Keratinocyte (primary cell): ENCODE results near the gene SCO1. TPM values are rescaled to one million over a fixed set of nuclear protein-coding genes. Genes with fewer than 3 reads are reported as not detected.

Experiments
- DNase-seq: peaks from one replicate; pipeline ENCODE4 v3.0.0-alpha.2; 2011; ENCODE audit warnings: low read depth, missing footprints, low spot score
- FAIRE-seq: peaks from 2 replicates; lab custom pipeline; 2011; peaks lifted over from hg19 to GRCh38; lab: Jason Lieb, UNC
- H2AFZ ChIP-seq: 2 replicates; pipeline ENCODE4 v1.6.0; 2012; ENCODE audit warnings: low read length, control low read depth, inconsistent platforms; ENCODE audit not compliant: control insufficient read depth
- H3K27ac ChIP-seq: 2 replicates; pipeline ENCODE4 v1.5.1; 2011; ENCODE audit warnings: low read length; ENCODE audit not compliant: control insufficient read depth, insufficient read depth
- H3K27me3 ChIP-seq: 3 replicates; pipeline ENCODE4 v1.6.0; 2011; ENCODE audit warnings: low read length; ENCODE audit not compliant: control insufficient read depth, insufficient read depth; ENCODE audit errors: extremely low read depth
- H3K36me3 ChIP-seq, 2 experiments: 2 replicates in 1 of 2; 3 replicates in 1 of 2; pipeline ENCODE4 v1.5.1; 2011; ENCODE audit warnings: low read length in 2 of 2, mild to moderate bottlenecking in 1 of 2; ENCODE audit not compliant: control insufficient read depth in 2 of 2, insufficient read depth in 2 of 2; ENCODE audit errors: extremely low read depth in 1 of 2
- H3K4me1 ChIP-seq: 3 replicates; pipeline ENCODE4 v1.5.1; 2011; ENCODE audit warnings: low read length; ENCODE audit not compliant: control insufficient read depth, insufficient read depth; ENCODE audit errors: extremely low read depth
- H3K4me2 ChIP-seq: 3 replicates; pipeline ENCODE4 v1.6.0; 2011; ENCODE audit warnings: low read depth, low read length; ENCODE audit not compliant: control insufficient read depth, insufficient read depth; ENCODE audit errors: extremely low read depth
- H3K4me3 ChIP-seq, 3 experiments: fragments of 200-600 bp in 1 of 3; sonication (generic) in 1 of 3; 2 replicates in 2 of 3; 3 replicates in 1 of 3; pipeline ENCODE4 v1.5.1; 2011 to 2016; ENCODE audit warnings: low read length in 3 of 3, mild to moderate bottlenecking in 3 of 3, control low read depth in 2 of 3, inconsistent platforms in 1 of 3, low read depth in 1 of 3, mixed read lengths in 1 of 3, mixed run types in 1 of 3, moderate library complexity in 1 of 3; ENCODE audit not compliant: control insufficient read depth in 2 of 3, insufficient read depth in 2 of 3; ENCODE audit errors: extremely low read depth in 1 of 3
- H3K79me2 ChIP-seq: 2 replicates; pipeline ENCODE4 v1.6.0; 2012; ENCODE audit warnings: low read length; ENCODE audit not compliant: control insufficient read depth, insufficient read depth
- H3K9ac ChIP-seq: 3 replicates; pipeline ENCODE4 v1.6.0; 2011; ENCODE audit warnings: low read length; ENCODE audit not compliant: control insufficient read depth, insufficient read depth; ENCODE audit errors: extremely low read depth
- H3K9me1 ChIP-seq: 3 replicates; pipeline ENCODE4 v1.6.0; 2011; ENCODE audit warnings: low read length; ENCODE audit not compliant: control insufficient read depth, insufficient read depth; ENCODE audit errors: extremely low read depth
- H3K9me3 ChIP-seq: 2 replicates; pipeline ENCODE4 v1.5.1; 2012; ENCODE audit warnings: low read depth, low read length; ENCODE audit not compliant: control insufficient read depth
- H4K20me1 ChIP-seq: 3 replicates; pipeline ENCODE4 v1.6.0; 2011; ENCODE audit warnings: low read length; ENCODE audit not compliant: control insufficient read depth, insufficient read depth; ENCODE audit errors: extremely low read depth
- EZH2 ChIP-seq: IDR thresholded peaks from one replicate; pipeline ENCODE4 v1.6.1; 2012; ENCODE audit warnings: inconsistent platforms, mild to moderate bottlenecking, low read length, moderate library complexity
- dilution Hi-C: fragments of 300-500 bp; cut with MboI; formaldehyde crosslinking; loops from one replicate; pipeline ENCODE4 v1.7.0; 2020; ENCODE audit warnings: low sequenced_read_pairs; ENCODE audit not compliant: extremely low pct_ligation_motif_present
- polyA plus RNA-seq, 5 experiments: library from polyadenylated mRNA; depleted of rRNA in 3 of 5; stranded (reverse) in 3 of 5; stranded (forward) in 1 of 5; unstranded in 1 of 5; fragments of >200 nt; gene quantifications; 1 replicate in 1 of 5; 2 replicates in 3 of 5; 3 replicates in 1 of 5; pipeline versions ENCODE4 v1.2.1 to v1.2.3, GENCODE V29; 2011 to 2012; ENCODE audit warnings: missing spikeins in 2 of 5, low read depth in 1 of 5, low replicate concordance in 1 of 5
- TF ChIP-seq, protein P1 (sequence below), 3 experiments: IDR thresholded peaks in 1 of 3; conservative IDR thresholded peaks in 1 of 3; optimal IDR thresholded peaks in 1 of 3; 2 replicates in 2 of 3; 3 replicates in 1 of 3; pipeline versions ENCODE3 to v1.5.1; 2011; ENCODE audit warnings: low read length in 3 of 3, mild to moderate bottlenecking in 3 of 3, moderate library complexity in 2 of 3, control low read depth in 1 of 3, inconsistent platforms in 1 of 3; ENCODE audit not compliant: insufficient read depth in 2 of 3; ENCODE audit errors: extremely low read depth in 1 of 3

SCO1 gene
- polyA plus RNA-seq, 1 donor (not counting 4 experiments of a cell fraction or from before 2014, with no cell fraction given) = 28.3 TPM

GRCh38 chr17:10737736-10738135 lies 40.4 kb upstream of the SCO1 start:
- Histone ChIP-seq H3K4me1 (no peaks in the 10 kb centered on the region), H2AFZ (no peak overlapping the region), H3K9me3 (no peaks in the 10 kb centered on the region), H4K20me1 (no peaks in the 10 kb centered on the region), H3K4me2 (no peak overlapping the region), H3K36me3 (no peaks in the 10 kb centered on the region), H3K27ac (no peak overlapping the region), H3K27me3 (peaks cover 8% of the 10 kb centered on the region), H3K4me3 (no peak overlapping the region), H3K9ac (no peak overlapping the region), H3K9me1 (no peaks in the 10 kb centered on the region), H3K79me2 (no peaks in the 10 kb centered on the region)
- DNase-seq (no peak), FAIRE-seq (no peak)
- dilution Hi-C loops = no loop called here
- TF ChIP-seq, protein P1, sequence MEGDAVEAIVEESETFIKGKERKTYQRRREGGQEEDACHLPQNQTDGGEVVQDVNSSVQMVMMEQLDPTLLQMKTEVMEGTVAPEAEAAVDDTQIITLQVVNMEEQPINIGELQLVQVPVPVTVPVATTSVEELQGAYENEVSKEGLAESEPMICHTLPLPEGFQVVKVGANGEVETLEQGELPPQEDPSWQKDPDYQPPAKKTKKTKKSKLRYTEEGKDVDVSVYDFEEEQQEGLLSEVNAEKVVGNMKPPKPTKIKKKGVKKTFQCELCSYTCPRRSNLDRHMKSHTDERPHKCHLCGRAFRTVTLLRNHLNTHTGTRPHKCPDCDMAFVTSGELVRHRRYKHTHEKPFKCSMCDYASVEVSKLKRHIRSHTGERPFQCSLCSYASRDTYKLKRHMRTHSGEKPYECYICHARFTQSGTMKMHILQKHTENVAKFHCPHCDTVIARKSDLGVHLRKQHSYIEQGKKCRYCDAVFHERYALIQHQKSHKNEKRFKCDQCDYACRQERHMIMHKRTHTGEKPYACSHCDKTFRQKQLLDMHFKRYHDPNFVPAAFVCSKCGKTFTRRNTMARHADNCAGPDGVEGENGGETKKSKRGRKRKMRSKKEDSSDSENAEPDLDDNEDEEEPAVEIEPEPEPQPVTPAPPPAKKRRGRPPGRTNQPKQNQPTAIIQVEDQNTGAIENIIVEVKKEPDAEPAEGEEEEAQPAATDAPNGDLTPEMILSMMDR (optimal IDR thresholded peaks at IDR 0.05 in 1 of 3, IDR thresholded peaks at IDR 0.05 in 1 of 3, conservative IDR thresholded peaks at IDR 0.05 in 1 of 3; ENCODE audit: extremely low read depth in 1 of 3, insufficient read depth in 2 of 3, low read length in 3 of 3) = no peak
- TF ChIP-seq EZH2 = no peak

GRCh38 chr17:10737168-10737622 lies 39.9 kb upstream of the SCO1 start:
- Histone ChIP-seq H2AFZ (peak overlapping the region; percentile 38), H3K4me3 (no peak overlapping the region), H3K79me2 (no peaks in the 10 kb centered on the region), H3K36me3 (no peaks in the 10 kb centered on the region), H3K9me3 (no peaks in the 10 kb centered on the region), H3K27ac (no peak overlapping the region), H3K4me2 (no peak overlapping the region), H3K9ac (no peak overlapping the region), H4K20me1 (no peaks in the 10 kb centered on the region), H3K9me1 (no peaks in the 10 kb centered on the region), H3K4me1 (no peaks in the 10 kb centered on the region), H3K27me3 (peaks cover 4% of the 10 kb centered on the region)
- no peak for TF ChIP-seq EZH2
- TF ChIP-seq, protein P1 (optimal IDR thresholded peaks at IDR 0.05 in 1 of 3, IDR thresholded peaks at IDR 0.05 in 1 of 3, conservative IDR thresholded peaks at IDR 0.05 in 1 of 3; ENCODE audit: extremely low read depth in 1 of 3, insufficient read depth in 2 of 3, low read length in 3 of 3) = peak; percentile 82 to 90 (median 84)
- DNase-seq (no peak), FAIRE-seq (peak; percentile 66)
- dilution Hi-C loops = no loop called here
